ENCODE measurements around the gene MICU2.
"Not testable (repeated sequence)": the region's sequence is repeated elsewhere in the genome, so short reads cannot be mapped to it uniquely, and the experiment has no call there.

Gene MICU2

DNA sequence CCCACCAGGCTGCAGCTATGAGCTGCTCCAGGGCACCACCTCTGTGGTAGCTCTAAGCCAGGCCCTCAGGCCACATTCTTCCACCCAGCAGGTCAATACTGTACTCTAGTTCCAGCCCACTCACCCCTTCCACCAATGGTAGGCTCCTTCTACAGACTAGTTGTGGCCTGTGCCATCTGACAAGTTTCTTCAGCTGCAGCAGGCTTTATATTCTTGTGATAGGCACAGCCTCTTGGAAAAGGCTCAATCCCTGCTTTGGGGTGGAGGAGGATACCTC is 8.5 kb downstream of the MICU2 start:
- no peak for DNase-seq (ENCODE audit: low read depth in 4 of 4, low spot score in 1 of 4)

DNA sequence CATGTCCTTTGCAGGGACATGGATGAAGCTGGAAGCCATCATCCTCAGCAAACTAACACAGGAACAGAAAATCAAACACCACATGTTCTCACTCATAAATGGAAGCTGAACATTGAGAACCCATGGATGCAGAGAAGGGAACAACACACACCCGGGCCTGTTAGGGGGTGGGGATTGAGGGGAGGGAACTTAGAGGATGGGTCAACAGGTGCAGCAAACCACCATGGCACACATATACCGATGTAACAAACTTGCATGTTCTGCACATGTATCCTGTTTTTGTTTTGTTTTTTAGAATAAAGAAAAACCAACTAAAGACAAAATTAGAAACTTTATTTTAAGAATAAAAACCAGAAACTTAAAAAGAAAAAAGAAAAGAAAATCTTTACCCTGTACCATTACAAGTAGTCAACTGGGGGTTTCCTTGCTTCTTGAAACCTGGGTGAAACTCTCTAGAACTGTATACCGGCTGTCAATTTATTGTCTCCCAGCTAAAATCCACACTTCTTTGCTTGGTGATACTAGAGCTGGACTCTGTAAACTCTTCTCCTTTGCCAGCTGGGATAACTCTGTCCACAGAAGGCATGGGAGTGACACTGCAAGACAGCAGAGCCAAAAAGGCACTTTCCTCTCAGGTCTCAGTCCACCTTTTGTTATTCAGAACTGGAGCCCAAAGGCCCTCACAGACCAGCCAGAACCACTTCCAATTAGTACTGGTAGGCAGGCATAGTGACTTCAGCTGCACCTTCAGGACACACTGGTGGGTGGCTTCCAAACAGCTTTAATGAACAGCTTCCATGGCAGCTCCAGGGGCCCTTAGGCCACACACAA is 9.0 kb downstream of the MICU2 start:
- DNase-seq (ENCODE audit: low read depth in 4 of 4, low spot score in 1 of 4) = no peak

DNA sequence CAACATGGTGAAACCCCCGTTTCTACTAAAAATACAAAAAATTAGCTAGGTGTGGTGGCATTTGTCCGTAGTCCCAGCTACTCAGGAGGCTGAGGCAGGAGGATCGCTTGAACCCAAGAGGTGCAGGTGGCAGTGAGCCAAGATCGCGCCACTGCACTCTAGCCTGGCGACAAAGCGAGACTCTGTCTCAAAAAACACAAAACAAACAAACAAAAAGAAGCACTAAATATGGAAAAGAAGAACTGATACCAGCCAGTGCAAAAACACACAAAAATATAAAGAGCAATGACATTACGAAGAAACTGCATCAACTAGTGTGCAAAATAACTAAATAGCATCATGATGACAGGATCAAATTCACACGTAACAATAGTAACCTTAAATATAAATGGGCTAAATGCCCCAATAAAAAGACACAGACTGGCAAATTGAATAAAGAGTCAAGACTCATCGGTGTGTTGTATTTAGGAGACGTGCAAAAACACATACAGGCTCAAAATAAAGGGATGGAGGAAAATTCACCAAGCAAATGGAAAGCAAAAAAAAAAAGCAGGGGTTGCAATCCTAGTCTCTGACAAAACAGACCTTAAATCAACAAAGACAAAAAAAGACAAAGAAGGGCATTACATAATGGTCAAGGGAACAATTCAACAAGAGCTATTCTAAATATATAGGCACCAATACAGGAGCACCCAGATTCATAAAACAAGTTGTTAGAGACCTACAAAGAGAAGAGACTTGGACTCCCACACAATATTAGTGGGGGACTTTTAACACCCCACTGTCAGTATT is 13.1 kb downstream of the MICU2 start:
- not testable (repeated sequence) for DNase-seq (ENCODE audit: low read depth in 4 of 4, low spot score in 1 of 4)

DNA sequence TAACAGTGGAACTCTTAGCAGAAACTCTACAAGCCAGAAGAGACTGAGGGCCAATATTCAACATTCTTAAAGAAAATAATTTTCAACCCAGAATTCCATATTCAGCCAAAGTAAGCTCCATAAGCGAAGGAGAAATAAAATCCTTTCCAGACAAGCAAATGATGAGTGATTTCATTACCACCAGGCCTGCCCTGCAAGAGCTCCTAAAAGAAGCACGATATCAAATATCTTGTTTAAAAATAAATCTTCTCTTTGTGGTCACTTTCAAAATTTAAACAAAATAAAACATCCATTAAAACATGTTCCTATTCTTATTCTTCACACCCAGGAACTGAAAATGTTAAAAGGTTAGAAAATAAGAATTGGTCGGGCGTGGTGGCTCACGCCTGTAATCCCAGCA is 13.7 kb downstream of the MICU2 start:
- DNase-seq (ENCODE audit: low read depth in 4 of 4, low spot score in 1 of 4) = no peak

DNA sequence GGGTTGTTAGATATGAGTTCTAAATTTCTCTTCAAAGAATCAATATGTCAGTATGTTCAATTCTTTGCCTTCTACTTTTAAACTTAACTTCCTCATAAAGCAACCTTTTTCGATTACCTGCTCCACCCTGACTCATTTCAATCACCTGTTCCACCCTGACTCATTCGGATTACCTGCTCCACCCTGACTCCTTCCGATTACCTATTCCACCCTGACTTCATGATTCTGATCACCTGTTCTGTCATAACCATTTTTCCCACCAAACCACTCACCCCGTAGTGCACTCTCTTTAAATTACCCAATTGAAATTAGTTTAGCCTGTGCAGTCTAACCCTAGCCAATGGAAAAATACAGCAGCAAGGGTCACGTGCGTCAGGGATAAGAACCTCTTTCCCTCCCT is 14.5 kb downstream of the MICU2 start:
- not testable (repeated sequence) for DNase-seq (ENCODE audit: low read depth in 4 of 4, low spot score in 1 of 4)

DNA sequence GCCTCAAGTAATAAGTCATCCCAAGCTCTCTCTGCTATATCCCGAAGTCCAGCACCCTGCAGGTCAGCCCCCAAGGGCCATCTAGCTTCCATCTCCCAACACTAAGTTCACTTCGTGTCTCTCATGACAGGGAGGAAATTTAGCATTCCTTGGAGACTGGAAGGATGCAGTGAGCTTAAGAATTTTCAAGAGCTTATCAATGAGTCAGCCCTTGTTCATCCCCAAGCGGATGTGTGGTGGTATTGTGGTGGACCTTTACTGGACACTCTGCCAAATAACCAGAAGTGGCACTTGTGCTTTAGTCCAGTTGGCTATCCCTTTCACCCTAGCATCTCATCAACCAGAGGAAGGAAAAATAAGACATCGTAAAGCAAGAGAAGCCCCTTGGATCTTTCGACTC is 15.6 kb downstream of the MICU2 start:
- not testable (repeated sequence) for DNase-seq (ENCODE audit: low read depth in 4 of 4, low spot score in 1 of 4)

DNA sequence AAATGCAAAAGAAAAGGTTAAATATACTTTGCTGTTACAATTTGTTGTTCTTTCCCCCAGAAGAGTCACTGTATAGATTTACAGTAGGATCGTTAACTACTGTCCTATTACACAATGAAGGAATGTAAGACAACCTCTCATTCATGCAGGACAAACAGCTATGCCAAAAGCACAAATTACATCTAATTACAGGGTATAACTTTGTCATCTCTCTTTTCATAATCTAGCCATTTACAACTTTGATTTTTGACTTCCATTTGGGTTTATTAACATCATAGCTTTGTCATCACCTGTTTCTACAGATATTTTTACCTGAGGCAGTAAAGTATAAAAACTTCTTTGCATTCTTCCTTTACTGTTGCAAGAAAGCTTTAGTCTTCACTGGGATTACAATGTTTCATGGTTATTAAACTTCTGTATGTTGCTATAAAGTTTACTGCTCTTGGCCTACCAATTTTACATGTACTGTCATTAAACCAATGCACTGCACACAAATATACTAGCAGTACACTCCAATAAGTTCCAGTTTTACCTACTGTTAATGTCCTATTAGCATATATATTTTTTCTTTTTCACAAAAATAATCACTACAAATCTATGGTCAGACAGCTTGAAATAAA is 18.9 kb downstream of the MICU2 start:
- no peak for DNase-seq (ENCODE audit: low read depth in 4 of 4, low spot score in 1 of 4)

DNA sequence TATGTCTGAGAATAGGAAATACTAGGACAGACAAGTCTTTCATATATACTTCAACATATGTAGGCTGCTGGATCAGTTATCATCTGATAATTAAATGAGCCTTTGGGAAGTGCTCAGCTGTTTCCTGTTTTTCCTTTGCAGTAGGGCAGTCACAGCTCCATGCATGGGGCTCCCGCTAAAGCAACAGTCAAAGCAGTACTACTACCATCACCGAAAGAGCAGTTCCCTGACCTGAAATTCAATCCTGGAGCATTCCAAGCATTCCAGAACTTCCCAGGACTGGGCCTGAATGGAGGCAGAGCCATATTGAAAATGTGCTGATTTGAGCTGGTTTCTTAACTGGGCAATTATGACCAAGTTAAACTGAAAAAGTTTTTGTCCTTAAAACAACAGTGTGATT is 20.5 kb downstream of the MICU2 start:
- DNase-seq (ENCODE audit: low read depth in 4 of 4, low spot score in 1 of 4) = no peak

DNA sequence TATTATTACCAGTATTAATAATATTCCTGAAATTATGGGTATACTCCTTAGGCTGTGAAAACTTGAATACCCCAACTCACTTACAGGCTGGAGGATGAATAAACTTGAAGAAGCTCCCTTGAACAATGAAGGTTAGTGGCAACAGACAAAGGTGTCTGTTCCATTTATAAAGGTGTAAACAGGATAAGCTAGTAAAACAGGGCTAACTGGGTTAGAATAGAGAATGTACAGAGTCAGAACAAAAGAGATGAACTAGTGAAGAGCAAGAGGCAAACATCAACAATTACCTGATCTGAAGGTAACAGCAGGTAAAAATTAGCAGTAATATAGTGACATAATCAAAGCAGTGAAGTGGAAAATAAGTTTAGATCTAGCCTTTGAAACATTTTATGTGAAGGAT is 23.2 kb downstream of the MICU2 start:
- DNase-seq (ENCODE audit: low read depth in 4 of 4, low spot score in 1 of 4) = no peak

DNA sequence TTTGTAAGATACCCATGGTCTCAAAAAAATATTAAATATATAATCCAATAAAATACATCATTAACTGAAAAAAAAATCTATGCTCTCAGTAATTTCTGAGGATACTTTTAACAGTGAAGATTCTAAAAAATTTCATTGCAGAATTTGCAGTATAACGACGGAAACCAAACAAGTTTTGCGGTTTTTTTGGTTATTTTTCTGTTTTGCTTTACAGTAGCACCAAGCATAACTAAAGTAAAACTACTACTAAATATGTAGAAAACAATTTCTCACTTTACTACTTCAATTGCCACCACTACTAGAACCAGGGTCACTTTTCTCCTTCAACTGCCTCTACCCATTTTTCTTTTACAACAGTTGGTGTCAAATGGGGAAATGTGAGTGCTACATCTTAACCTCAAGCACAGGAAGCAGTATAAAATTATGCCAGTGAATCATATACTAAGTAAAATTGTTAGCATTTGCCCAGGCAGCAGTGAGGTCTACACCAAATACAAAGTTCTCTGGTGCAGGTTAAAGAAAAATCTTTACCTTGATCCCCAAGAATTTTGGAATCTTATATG is 24.1 kb downstream of the MICU2 start:
- no peak for DNase-seq (ENCODE audit: low read depth in 4 of 4, low spot score in 1 of 4)

DNA sequence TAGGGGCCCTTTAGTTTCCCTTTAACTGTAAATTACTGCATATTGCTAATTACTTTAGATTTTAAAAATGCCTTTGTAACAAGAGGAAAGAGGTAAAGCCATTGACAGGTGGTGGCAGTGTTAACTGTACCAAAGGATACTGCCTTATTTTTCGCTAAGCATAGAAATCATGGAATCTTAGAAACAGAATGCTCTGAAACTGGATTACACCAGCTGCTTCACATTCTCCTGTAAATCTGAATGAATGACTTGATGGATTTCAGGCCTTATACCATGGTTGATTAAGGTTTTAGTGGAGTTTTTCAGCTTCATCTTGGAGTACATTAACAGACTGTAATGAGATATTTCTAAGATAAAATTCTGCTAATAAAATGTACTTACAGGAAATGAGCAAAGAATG is 25.2 kb downstream of the MICU2 start:
- DNase-seq (ENCODE audit: low read depth in 4 of 4, low spot score in 1 of 4) = no peak

DNA sequence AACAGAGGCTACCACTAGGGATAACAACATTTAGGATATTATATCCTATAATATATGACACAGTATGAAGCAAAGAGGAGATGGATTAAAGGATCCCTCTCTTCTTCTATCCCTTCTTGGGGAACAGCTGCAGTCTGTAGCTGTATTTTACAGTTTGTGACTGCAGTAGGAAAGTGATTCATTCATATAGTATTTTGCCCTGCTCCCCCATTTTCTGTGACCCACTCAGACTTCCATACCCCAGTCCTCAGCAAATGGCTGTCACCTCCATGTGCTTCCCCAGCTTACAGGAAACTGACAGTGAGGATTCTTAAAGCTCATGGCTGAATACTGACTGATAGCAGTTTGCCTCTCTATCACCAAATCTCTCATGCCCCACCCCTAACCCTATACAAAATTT is 27.5 kb downstream of the MICU2 start:
- no peak for DNase-seq (ENCODE audit: low read depth in 4 of 4, low spot score in 1 of 4)

DNA sequence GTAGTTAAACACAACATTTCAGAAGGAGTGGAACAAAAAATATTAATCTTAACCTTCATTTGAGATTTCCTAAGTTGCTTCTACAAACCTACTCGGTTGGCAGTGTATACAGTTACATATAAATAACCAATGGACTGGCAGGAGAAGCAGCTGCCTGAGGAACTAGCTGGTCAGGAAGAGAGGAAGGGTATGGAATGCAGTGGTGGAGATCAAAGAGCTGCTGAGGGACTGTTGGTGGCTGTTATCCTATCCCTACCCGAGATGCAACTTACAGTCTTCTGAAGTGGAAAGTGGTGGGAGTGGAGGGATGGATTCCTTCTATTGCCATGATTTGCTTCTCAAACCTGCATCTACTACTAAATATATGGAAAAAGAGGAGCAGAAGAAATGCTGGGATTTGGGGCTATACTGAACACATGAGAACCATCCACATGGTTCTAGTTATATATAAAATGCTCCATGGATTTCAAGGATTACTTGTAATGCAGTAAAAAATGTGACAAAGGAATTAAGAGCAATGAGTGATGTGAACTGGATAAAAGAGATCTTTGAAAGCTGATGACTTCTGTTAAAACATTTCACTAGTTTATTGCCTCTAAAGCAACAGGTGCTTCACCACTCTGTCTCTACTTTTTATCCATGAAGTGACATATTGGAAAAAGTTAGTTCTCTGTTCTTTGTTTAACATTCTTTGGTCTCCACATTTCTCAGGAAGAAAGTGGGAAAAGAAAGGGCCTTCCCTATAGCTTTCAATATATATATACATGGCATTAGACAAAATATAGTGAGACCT is 29.9 kb downstream of the MICU2 start:
- DNase-seq (ENCODE audit: low read depth in 4 of 4, low spot score in 1 of 4) = no peak

DNA sequence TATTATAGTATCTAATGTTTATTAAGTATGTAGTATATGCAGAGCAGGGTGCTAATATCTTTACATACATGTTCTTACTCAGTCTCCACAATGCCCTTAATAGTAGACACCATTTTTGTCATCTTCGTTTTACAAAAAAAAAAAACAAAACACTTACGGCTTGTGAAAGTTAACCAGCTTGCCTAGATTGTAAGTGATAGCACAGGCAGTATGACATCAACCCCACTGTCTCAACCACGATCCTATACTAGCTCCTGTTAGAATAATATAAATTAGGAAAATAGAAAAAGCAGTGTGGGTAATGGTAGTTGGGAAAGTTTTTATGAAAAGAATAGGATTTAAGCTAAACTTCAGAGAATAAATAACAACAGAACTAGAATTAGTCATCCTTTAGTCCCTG is 34.3 kb downstream of the MICU2 start:
- DNase-seq (ENCODE audit: low read depth in 4 of 4, low spot score in 1 of 4) = no peak

DNA sequence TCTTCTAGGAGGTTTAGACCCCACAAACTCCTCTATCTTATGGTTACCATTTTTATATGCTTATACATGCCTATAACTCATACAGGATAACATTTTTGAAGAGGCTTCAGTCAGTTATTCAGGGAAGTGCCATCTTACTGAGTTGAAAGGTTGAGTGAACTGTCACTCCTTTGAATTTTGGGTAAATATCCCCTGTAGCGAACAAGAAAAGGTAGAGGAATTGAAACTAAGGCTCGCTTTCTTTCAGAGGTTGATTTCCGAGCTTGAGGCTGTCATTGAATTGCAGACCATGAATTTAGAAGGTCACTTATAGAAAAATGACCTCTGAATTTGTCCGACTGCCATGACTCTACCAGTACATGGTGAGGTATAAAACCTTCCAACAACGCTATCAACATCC is 35.1 kb downstream of the MICU2 start:
- DNase-seq (ENCODE audit: low read depth in 4 of 4, low spot score in 1 of 4) = no peak

DNA sequence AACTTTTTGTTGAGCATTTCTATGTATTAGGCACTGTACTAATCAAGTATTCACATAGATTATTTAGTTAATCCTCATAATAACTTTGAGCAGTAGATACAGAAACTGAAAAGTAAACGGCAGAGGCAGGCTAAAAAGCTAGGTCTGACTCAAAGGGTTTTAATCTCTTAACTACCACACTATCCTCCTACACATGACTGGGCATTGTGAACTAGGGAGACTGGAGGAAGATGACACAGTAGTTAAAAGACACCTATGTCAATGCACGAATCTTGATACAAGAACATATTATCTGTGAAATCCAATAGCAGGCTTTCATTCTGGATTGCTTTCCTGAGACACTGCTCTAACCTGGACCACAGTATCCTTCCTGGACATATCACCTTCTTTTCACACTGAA is 36.3 kb downstream of the MICU2 start:
- no peak for DNase-seq (ENCODE audit: low read depth in 4 of 4, low spot score in 1 of 4)

DNA sequence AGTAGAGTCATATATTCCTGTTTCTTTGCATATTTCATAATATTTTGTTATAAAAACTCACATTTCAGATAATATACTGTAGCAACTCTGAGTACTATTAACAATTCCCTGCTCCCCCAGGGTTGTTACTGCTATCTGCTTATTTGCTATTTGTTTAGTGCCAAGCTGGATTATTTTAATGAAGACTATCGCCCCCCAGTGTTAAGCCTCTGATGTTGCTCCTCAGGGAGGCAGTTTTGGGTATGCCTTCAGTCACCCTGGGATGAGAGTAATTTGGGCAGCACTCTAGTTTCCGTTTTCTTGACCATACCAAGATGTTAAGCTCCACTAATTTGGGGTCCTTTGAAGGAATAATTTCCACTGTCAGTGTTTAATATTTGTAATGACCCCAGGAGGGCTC is 46.0 kb downstream of the MICU2 start:
- DNase-seq (ENCODE audit: low read depth in 4 of 4, low spot score in 1 of 4) = no peak

DNA sequence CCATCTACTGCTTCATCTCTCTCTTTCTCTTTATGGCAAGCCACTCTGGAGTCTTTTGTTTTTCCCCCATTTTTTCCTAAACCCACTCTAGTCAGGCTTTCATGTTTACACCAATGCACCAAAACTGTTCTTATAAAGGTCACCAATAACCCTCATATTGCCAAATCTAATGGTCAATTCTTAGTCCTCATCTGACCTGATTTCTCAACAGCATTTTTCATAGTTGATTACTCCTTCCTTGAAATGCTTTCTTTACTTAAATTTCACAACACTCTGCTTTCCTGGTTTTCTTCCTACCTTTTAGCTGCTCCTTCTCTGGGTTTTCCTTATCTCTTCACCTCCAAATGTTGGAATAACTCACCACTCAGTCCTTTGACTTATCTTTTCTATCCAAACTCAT is 47.9 kb downstream of the MICU2 start:
- no peak for DNase-seq (ENCODE audit: low read depth in 4 of 4, low spot score in 1 of 4)

DNA sequence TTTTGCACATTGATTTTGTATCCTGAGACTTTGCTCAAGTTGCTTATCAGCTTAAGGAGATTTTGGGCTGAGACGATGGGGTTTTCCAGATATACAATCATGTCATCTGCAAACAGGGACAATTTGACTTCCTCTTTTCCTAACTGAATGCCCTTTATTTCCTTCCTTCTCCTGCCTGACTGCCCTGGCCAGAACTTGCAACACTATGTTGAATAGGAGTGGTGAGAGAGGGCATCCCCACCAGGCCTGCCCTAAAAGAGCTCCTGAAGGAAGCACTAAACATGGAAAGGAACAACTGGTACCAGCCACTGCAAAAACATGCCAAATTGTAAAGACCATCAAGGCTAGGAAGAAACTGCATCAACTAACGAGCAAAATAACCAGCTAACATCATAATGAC is 50.7 kb downstream of the MICU2 start:
- DNase-seq (ENCODE audit: low read depth in 4 of 4, low spot score in 1 of 4) = not testable (repeated sequence)

DNA sequence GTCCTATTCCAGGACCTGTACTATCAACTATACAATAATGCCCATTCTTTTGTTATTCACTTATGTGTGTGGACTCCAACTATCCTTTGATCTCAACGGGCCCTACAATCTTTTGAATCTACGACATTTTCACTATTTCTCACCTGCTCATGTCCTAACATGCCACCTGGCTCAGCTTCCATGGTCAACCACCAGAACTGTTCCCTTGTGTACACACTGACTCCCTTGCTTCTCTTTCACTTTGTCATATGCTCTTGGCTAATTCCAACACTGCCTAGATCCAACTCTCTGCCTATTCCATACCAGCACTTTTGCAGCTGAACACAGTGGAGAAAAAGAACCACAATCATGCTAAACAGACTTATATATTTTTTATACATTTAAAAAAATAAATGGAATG is 53.1 kb downstream of the MICU2 start:
- no peak for DNase-seq (ENCODE audit: low read depth in 4 of 4, low spot score in 1 of 4)

DNA sequence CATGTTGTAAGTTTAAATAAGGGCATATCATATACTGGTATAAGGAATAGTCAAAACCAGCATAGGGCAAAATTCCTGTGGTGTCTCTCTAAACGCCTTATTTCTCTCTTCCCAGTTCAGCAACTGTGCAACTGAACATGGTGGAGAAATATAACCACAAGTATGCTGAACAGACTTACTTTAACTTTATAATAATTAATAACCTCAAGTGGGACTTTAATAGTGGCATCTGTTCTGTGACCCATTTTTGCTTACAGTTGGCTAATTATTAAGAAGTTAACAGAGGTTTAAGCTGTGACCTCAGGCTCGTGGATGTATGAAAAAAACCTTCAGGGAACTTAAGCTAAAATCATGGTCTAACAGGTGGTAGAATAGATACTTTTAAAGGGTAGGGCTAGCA is 54.3 kb downstream of the MICU2 start:
- no peak for DNase-seq (ENCODE audit: low read depth in 4 of 4, low spot score in 1 of 4)

Measured in stimulated activated CD4-positive, alpha-beta T cell treated with anti-CD3 and anti-CD28 coated beads, Interleukin-1b, Interleukin-23, amount 100 ng/mL, for 24 hours (primary cell).